Karpas-422 (cell line): ENCODE results near the gene PLOD3. TPM values are rescaled to one million over a fixed set of nuclear protein-coding genes. Genes with fewer than 3 reads are reported as not detected.
"Not testable (repeated sequence)": the region's sequence is repeated elsewhere in the genome, so short reads cannot be mapped to it uniquely, and the experiment has no call there.

Source experiments
- DNase-seq: peaks from one replicate; pipeline ENCODE4 v3.0.0-alpha.2; 2015
- H2AFZ ChIP-seq: fragments of 200-600 bp; sonication (generic); 2 replicates; pipeline ENCODE4 v1.6.1; 2014; ENCODE audit warnings: antibody characterized with exemption, low read length, mixed read lengths
- H3K27ac ChIP-seq: fragments of 200-600 bp; sonication (generic); 2 replicates; pipeline ENCODE4 v1.5.1; 2014; ENCODE audit warnings: mild to moderate bottlenecking, low read length, moderate library complexity
- H3K27me3 ChIP-seq: fragments of 200-600 bp; sonication (generic); 2 replicates; pipeline ENCODE4 v1.6.1; 2014; ENCODE audit warnings: low read length, mixed read lengths
- H3K36me3 ChIP-seq: fragments of 200-600 bp; sonication (generic); 2 replicates; pipeline ENCODE4 v1.6.1; 2014; ENCODE audit warnings: low read length, mixed read lengths; ENCODE audit not compliant: insufficient read depth
- H3K4me1 ChIP-seq: fragments of 200-600 bp; sonication (generic); 2 replicates; pipeline ENCODE4 v1.6.1; 2014; ENCODE audit warnings: mild to moderate bottlenecking, low read length, mixed read lengths
- H3K4me2 ChIP-seq: fragments of 200-600 bp; sonication (generic); 2 replicates; pipeline ENCODE4 v1.6.1; 2014; ENCODE audit warnings: low read length, low read depth, mild to moderate bottlenecking; ENCODE audit not compliant: poor library complexity, severe bottlenecking
- H3K4me3 ChIP-seq: fragments of 200-600 bp; sonication (generic); 2 replicates; pipeline ENCODE4 v1.5.1; 2014; ENCODE audit warnings: mild to moderate bottlenecking, antibody characterized with exemption, low read length, mixed read lengths
- H3K79me2 ChIP-seq: fragments of 200-600 bp; sonication (generic); 2 replicates; pipeline ENCODE4 v1.6.1; 2014; ENCODE audit warnings: mild to moderate bottlenecking, low read length, mixed read lengths
- H3K9ac ChIP-seq: fragments of 200-600 bp; sonication (generic); 2 replicates; pipeline ENCODE4 v1.6.0; 2014; ENCODE audit warnings: low read length
- H3K9me2 ChIP-seq: fragments of 200-600 bp; sonication (generic), shearing (Covaris generic); replicated peaks from 2 replicates; pipeline ENCODE4 v1.6.0; 2014; ENCODE audit warnings: mild to moderate bottlenecking, low read length, moderate library complexity; ENCODE audit not compliant: insufficient read depth
- H3K9me3 ChIP-seq: fragments of 300-700, 200-600 bp; sonication (generic); 2 replicates; pipeline ENCODE4 v1.6.1; 2014; ENCODE audit warnings: low read length, mixed read lengths
- H4K20me1 ChIP-seq: fragments of 200-600 bp; sonication (generic); 2 replicates; pipeline ENCODE4 v1.6.1; 2014; ENCODE audit warnings: mild to moderate bottlenecking, antibody characterized with exemption, low read length, low read depth; ENCODE audit not compliant: insufficient read depth
- total RNA-seq: library from RNA; depleted of rRNA; stranded (reverse); fragments of >200 nt; shearing (Covaris generic); gene quantifications from 2 replicates; pipeline ENCODE4 v1.2.3, GENCODE V29; 2014; ENCODE audit warnings: low replicate concordance

The PLOD3 gene
- total RNA-seq, 1 experiment from 2014 or later: 11.1 TPM

GRCh38 chr7:101201695-101202602 lies 15.4 kb downstream of the PLOD3 start:
- Histone ChIP-seq H3K79me2 (no peaks in the 10 kb centered on the region), H2AFZ (no peak overlapping the region), H3K9me2 (no peaks in the 10 kb centered on the region), H3K9me3 (no peaks in the 10 kb centered on the region), H3K4me3 (no peak overlapping the region), H3K9ac (no peak overlapping the region), H3K27me3 (no peaks in the 10 kb centered on the region), H3K4me2 (no peak overlapping the region), H3K36me3 (no peaks in the 10 kb centered on the region), H3K4me1 (peaks cover 7% of the 10 kb centered on the region), H3K27ac (no peak overlapping the region), H4K20me1 (no peaks in the 10 kb centered on the region)
- no peak for DNase-seq

- H3K27me3 ChIP-seq: no peaks in the 10 kb centered on the region
- no peak within 1 kb of the TSS for H3K4me2 ChIP-seq
These were observed 16.4 kb downstream of the PLOD3 start, which contains the start of gene MOGAT3 for GRCh38 chr7:101200862-101201599. TSS of gene MOGAT3 (minus strand) at chr7:101201036. CDS start at chr7:101200854, 182 bp downstream.

GRCh38 chr7:101200504-101200861 lies 16.9 kb downstream of the PLOD3 start:
- H3K9me3 ChIP-seq: no peaks in the 10 kb centered on the region
- no peak overlapping the region for H3K27ac ChIP-seq
- no peaks in the 10 kb centered on the region for H3K79me2 ChIP-seq
- no peaks in the 10 kb centered on the region for H3K9me2 ChIP-seq
- H3K4me2 ChIP-seq: no peak overlapping the region
- H3K4me1 ChIP-seq: peaks cover 7% of the 10 kb centered on the region
- H3K36me3 ChIP-seq: no peaks in the 10 kb centered on the region
- H3K27me3 ChIP-seq: no peaks in the 10 kb centered on the region
- no peak overlapping the region for H2AFZ ChIP-seq
- no peak overlapping the region for H3K4me3 ChIP-seq
- no peak overlapping the region for H3K9ac ChIP-seq
- H4K20me1 ChIP-seq: no peaks in the 10 kb centered on the region
- no peak for DNase-seq

More at GRCh38 chr7:101200862-101201599, 16.4 kb downstream of the PLOD3 start, which contains the start of gene MOGAT3:
- Histone ChIP-seq H3K27ac (no peak within 1 kb of the TSS), H3K79me2 (no peaks in the 10 kb centered on the region), H3K9me2 (no peaks in the 10 kb centered on the region), H3K36me3 (no peaks in the 10 kb centered on the region), H4K20me1 (no peaks in the 10 kb centered on the region), H3K9me3 (no peaks in the 10 kb centered on the region), H3K9ac (no peak within 1 kb of the TSS), H2AFZ (no peak within 1 kb of the TSS), H3K4me3 (no peak within 1 kb of the TSS), H3K4me1 (peaks cover 7% of the 10 kb centered on the region)
- no peak for DNase-seq

- H2AFZ ChIP-seq, H3K4me2 ChIP-seq, H3K27me3 ChIP-seq, H3K27ac ChIP-seq, DNase-seq, H3K36me3 ChIP-seq, H3K4me3 ChIP-seq, H3K9me3 ChIP-seq, H3K79me2 ChIP-seq, H3K9ac ChIP-seq, H4K20me1 ChIP-seq, H3K9me2 ChIP-seq, H3K4me1 ChIP-seq: not testable (repeated sequence)
These were observed 17.9 kb downstream of the PLOD3 start for GRCh38 chr7:101199522-101199921.

GRCh38 chr7:101198476-101198875 lies 18.9 kb downstream of the PLOD3 start:
- H3K27ac ChIP-seq: no peak overlapping the region
- H2AFZ ChIP-seq: no peak overlapping the region
- no peaks in the 10 kb centered on the region for H3K9me2 ChIP-seq
- peaks cover 2% of the 10 kb centered on the region for H3K4me1 ChIP-seq
- no peak overlapping the region for H3K4me2 ChIP-seq
- no peaks in the 10 kb centered on the region for H4K20me1 ChIP-seq
- H3K79me2 ChIP-seq: no peaks in the 10 kb centered on the region
- no peaks in the 10 kb centered on the region for H3K9me3 ChIP-seq
- no peak for DNase-seq
- no peak overlapping the region for H3K9ac ChIP-seq
- no peaks in the 10 kb centered on the region for H3K27me3 ChIP-seq
- no peaks in the 10 kb centered on the region for H3K36me3 ChIP-seq
- no peak overlapping the region for H3K4me3 ChIP-seq

GRCh38 chr7:101197991-101198390 lies 19.4 kb downstream of the PLOD3 start:
- H3K4me2 ChIP-seq: no peak overlapping the region
- H3K4me3 ChIP-seq: no peak overlapping the region
- H3K9me2 ChIP-seq: no peaks in the 10 kb centered on the region
- no peaks in the 10 kb centered on the region for H3K79me2 ChIP-seq
- no peaks in the 10 kb centered on the region for H4K20me1 ChIP-seq
- no peak overlapping the region for H2AFZ ChIP-seq
- no peaks in the 10 kb centered on the region; the same call in 1 of the 2 replicates for H3K4me1 ChIP-seq
- no peak for DNase-seq
- no peaks in the 10 kb centered on the region for H3K36me3 ChIP-seq
- no peaks in the 10 kb centered on the region for H3K9me3 ChIP-seq
- H3K27me3 ChIP-seq: no peaks in the 10 kb centered on the region
- H3K27ac ChIP-seq: no peak overlapping the region
- H3K9ac ChIP-seq: no peak overlapping the region

- Histone ChIP-seq H4K20me1 (no peaks in the 10 kb centered on the region), H2AFZ (no peak overlapping the region), H3K9me3 (no peaks in the 10 kb centered on the region), H3K9ac (no peak overlapping the region), H3K27ac (no peak overlapping the region), H3K4me3 (no peak overlapping the region), H3K4me1 (no peaks in the 10 kb centered on the region), H3K27me3 (no peaks in the 10 kb centered on the region), H3K36me3 (no peaks in the 10 kb centered on the region), H3K4me2 (no peak overlapping the region), H3K79me2 (no peaks in the 10 kb centered on the region), H3K9me2 (no peaks in the 10 kb centered on the region)
- DNase-seq: no peak
These were observed 21.5 kb downstream of the PLOD3 start for GRCh38 chr7:101195884-101196283.

- Histone ChIP-seq H3K4me3 (no peak overlapping the region), H3K36me3 (no peaks in the 10 kb centered on the region), H3K9ac (no peak overlapping the region), H3K4me1 (no peaks in the 10 kb centered on the region), H3K4me2 (no peak overlapping the region), H3K9me3 (no peaks in the 10 kb centered on the region), H4K20me1 (no peaks in the 10 kb centered on the region), H3K79me2 (no peaks in the 10 kb centered on the region), H3K9me2 (no peaks in the 10 kb centered on the region), H2AFZ (no peak overlapping the region), H3K27me3 (no peaks in the 10 kb centered on the region), H3K27ac (no peak overlapping the region)
- DNase-seq: no peak
These were observed 28.3 kb downstream of the PLOD3 start for GRCh38 chr7:101189109-101189508.
